Esophagus muscularis mucosa (tissue), 3 donors: ENCODE measurements around the gene TTLL5.
A peak's percentile ranks its signal among the peaks of the same experiment; 100 is the strongest.

Experiments used
- CTCF ChIP-seq, 3 experiments: fragments of 200-600 bp in 2 of 3; fragments of 450-650 bp in 1 of 3; sonication (generic) in 2 of 3; IDR thresholded peaks; one replicate each; pipeline ENCODE4 v1.5.1; 2017 to 2019; ENCODE audit warnings: antibody characterized with exemption in 3 of 3, mild to moderate bottlenecking in 2 of 3, moderate library complexity in 1 of 3
- EP300 ChIP-seq: sonication (generic); formaldehyde crosslinking; IDR thresholded peaks from one replicate; pipeline ENCODE4 v1.6.1; 2017; ENCODE audit warnings: antibody characterized with exemption

DNA sequence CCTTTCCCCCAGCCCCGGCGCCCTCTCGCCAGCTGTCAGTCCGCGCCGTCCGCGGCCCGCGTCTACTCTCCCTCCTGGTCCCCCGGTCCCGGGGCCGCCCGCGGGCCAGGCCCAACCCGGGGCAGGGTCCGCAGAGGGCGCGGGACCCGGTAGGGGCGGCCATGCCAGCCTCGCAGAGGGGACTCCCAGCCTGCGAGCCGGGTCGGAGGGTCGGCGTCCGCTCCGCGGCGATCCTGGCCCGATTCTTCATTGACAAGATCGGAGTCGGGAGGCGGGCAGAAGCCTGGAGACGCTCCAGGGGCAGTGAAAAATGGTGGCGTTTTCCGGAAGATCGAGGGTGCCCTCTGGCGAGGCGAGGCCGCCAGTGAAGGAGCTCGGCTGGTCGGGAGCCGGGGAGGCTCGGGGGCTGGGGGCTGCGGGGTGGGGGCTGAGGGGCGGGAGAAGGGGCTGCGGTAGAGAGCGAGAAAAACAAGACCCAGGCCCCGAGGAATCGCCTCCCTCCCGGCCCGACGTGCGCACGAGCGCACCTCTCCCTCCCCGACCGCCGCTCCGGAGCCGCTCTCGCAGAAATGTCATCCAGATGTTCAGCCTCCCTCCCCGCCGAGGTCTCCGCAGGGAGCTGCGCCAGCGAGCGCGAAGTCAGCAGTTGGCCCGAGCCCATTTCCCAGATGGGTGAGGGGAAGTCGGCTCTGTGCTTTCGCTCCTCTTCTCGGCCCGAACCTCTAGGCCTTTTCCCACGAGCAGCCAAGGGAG lies 321.4 kb downstream of the TTLL5 start:
- peak; percentile 51 to 85 (median 80) for TF ChIP-seq CTCF (IDR thresholded peaks at IDR 0.05)
- TF ChIP-seq EP300 = no peak
